HG03045 (cell line): ENCODE data around the gene C17orf50.
A peak's percentile ranks its signal among the peaks of the same experiment; 100 is the strongest.
"Not testable (repeated sequence)": the region's sequence is repeated elsewhere in the genome, so short reads cannot be mapped to it uniquely, and the experiment has no call there.

Source experiments
- ATAC-seq: cut with Tn5 transposase; IDR thresholded peaks from one replicate; pipeline ENCODE4 v1.9.1; 2021; ENCODE audit warnings: mild to moderate bottlenecking, moderate library complexity; ENCODE audit not compliant: unreplicated experiment

C17orf50 gene

DNA sequence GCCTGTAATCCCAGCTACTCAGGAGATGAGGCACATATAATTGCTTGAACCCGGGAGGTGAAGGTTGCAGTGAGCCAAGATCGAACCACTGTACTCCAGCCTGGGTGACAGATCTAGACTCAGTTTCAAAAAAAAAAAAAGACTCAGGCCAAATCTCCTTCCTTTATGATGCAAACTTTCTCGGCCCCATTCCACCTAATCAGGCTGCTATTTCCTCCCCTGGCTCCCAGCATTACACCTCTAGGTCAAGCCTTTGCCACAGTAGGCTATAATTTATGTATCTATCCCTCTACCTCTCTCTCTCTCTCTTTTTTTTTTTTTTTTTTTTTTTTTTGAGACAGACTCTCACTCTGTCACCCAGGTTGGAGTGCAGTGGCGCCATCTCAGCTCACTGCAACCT, 9.1 kb upstream of the C17orf50 start:
- not testable (repeated sequence) for ATAC-seq

DNA sequence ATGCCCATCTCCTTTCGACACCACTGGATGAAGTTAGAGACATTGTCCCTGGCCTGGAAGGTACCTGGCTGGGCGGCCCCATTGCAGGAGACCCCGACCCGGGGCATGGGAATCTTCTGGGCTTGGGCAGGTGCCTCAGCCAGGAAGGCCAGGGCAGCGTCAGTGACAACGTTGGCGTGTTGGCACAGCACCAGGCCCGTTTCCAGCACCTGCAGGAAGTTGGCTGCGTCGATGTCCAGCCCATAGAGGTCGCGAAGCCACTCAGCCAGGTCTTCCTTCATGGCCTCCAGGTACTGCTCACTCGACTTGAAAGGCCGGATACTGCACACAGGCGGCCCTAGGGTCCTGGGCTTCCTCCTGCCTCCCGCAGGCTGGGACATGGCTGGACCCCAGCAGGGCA, 8.2 kb upstream of the C17orf50 start:
- no peak for ATAC-seq

DNA sequence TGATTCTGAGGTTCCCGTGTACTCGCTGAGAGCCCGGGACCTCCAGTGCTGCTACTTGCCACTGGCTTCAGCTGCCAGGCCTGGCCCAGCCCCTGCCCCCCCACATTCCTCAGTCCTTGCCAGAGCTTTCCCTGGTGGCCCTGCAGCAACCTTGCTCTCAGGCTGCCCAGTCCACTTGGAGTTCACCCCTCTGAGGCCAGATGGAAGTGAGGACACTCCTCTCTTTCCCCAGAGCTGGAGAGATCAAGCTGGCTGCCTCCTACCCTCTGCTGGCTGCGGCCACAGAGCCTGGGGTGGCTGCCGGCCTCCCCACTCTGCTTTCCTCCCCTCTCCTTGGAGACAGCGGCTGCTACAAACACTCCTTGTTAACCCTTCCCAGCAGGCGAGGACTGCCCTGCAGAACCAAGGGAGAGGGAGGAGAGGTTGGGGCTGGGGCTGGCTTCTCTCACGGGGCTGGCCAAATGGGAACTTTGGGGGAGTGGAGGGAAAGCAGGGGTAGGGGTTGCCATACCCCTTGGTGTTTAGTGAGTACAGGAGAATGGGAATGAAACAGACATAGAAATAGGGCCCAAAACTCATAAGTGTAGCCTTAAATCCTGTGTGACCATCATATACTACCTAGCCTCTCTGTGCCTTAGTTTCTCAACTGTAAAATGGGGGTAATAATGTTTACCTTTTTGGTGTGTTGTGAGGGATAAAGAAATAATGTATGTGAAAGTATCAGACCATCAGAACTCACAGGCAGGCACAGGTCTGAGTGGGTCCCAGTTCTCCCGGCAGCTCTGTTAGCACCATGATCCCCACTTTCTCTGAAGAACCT, 7.5 kb upstream of the C17orf50 start, which contains the start of gene GAS2L2:
TSS of gene GAS2L2 (minus strand) at position 295 of the 820 bp plus-strand sequence. CDS start 389 bp downstream, outside the sequence.
- no peak for ATAC-seq

DNA sequence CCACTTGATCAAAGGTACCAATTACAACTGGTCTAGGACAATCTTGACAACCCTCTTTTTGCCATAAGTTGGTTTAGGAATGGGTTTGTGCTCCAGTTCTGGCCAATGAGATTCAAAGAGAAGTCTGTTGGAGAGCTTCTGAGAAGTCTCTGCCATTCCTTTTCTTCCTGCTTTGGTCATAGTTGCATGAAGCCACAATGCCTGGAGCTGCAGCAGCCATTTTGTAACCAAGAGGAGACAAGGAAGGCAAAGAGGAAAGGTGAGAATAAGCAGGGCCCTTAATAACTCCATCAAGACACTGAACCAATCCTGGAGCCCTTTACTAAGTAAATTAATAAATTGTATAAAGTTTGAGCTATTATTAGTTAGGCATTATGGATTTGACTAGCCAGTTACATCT, 3.4 kb upstream of the C17orf50 start:
- ATAC-seq: no peak

DNA sequence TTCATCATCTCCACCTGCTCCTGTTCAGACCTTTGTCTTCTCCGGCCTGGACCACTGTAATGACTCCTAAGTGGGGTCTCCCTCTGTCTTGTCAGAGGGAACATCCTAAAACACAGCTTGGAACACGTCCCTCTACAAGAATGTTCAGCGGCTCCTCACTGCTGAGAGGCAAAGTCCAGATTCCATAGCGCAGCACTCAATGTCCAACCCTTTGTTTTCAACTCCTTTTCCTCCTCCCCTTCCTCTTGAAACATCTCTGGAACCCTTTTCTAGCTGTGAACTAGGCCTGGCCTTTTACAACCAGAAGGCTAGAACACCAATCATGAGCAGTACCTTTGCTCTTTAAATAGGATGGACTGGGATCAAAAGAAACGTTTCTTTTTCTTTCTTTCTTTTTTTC, 914 bp downstream of the C17orf50 start:
- ATAC-seq: no peak

DNA sequence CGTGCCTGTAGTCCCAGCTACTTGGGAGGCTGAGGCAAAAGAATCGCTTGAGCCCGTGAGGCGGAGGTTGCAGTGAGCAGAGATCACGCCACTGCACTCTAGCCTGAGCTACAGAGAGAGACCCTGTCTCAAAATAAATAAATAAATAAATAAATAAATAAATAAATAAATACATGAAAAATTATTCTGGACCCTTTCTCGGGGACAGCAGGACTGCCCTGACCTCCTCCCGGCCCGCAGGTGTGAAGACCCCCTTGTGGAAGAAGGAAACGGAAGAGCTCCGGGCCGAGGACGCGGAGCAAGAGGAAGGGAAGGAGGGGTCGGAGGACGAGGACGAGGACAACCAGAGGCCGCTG, 3.1 kb downstream of the C17orf50 start:
- no peak for ATAC-seq

DNA sequence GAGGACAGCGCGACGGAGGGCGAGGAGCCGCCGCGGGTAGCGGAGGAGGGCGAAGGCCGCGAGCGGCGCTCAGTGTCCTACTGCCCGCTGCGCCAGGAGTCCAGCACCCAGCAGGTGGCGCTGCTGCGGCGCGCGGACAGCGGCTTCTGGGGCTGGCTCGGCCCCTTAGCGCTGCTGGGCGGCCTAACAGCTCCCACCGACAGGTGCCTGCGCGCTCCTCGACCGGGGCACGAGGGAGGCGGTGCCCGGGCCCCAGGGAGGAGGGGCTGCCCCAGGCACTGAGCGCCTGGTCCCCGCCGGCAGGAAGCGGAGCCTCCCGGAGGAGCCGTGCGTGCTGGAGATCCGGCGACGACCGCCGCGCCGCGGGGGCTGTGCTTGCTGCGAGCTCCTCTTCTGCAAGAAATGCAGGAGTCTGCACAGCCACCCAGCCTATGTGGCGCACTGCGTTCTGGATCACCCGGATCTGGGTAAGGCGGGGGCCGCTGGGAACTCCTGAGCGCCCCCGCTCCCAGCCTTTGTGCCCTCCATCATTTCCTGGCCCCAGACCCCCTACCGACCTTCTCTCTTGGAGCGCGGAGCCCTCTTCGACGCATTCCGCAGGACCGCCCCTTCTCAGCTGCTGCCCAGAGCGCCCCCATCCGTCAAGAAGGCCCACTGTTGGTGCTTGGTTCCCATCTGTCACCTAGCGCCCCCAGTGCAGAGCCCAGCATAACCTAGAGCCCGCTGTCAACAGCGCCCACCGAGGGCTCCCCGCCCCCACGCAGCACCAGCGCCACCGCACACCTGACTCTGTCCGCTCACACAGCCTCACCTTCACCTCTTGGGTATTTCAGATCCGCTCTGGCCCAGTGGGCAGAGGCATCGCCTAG, 3.7 kb downstream of the C17orf50 start:
- peak; percentile 86 for ATAC-seq

DNA sequence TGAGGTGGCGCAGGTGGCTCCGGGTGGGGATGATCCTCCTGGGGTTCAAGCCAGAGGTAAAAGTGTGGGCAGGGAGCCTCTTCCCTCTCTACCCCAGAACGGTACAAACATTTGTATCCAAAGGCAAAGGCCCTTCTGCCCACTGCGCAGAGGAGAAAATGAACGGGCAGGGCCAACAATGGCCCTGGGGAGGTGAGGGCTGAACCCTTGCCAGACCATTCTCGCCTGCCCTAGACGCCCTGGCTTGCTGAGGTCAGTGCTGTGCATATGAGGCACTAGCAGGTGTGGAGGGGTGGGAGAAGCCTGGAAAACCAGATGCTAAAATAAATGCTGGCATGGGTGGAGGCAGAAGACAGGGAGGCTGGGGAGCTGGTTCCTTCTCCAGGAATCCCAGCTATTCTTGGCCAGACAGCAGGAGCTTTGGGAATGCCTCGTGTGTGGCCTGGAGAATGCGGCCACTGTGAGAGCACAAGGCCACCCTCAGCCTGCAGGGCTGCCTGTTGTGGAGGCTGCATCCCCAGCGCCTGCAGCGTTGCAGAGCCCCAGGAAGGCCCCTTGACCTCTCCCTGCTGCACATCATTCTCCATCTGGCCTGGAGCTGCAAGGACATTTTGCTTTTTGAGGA, 4.5 kb downstream of the C17orf50 start:
- ATAC-seq: no peak

- ATAC-seq: no peak
Measured at GRCh38 chr17:35765756-35766488, 5.2 kb downstream of the C17orf50 start.

DNA sequence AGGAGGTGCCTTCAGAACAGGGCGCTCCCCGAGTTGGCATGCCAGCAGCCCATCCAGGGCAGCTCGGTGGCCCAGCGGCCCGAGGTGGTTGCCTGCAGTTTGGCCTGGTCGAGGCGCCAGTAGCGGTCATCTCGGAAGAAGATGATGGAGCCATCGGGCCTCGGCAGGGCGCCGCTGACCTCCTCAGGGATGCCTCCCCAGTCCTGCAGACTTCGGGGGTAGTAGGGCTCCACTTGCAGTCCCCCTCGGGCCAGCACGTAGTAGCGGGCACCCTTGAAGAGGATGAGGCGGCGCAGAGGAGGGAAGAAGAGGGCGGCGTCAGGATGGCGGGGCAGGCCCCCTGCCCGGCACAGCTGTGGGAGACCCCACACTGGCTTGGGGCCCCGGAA, 5.8 kb downstream of the C17orf50 start:
- ATAC-seq: no peak

DNA sequence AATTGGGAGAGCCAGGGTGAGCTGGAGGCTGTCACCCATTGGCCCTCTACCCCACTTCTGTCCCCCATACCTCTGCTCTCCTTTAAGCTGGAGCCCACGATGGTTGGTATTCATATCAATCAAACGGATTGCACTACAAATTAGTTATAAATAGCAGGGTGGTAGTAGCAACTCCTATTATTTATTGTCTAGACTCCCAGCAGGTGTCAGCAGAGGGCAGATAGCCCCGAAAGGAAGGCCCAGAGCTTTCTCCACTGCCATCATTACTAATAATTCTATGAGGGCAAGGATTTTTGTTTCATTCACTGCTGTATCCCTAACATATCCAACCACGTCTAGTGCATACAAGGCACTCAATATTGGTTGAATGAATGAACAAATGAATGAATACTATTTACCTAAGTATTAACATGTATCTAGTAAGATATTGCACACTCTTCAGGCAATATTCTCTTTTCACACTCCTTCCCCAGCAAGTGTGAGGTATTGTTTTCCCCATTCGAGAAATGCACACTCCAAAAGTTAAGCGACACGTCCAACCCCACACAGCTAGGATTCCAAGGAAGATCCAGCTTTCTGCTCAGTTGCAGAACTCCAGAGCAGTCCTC, 6.3 kb downstream of the C17orf50 start:
- no peak for ATAC-seq

- ATAC-seq: no peak
Measured at GRCh38 chr17:35768797-35769196, 8.1 kb downstream of the C17orf50 start.

DNA sequence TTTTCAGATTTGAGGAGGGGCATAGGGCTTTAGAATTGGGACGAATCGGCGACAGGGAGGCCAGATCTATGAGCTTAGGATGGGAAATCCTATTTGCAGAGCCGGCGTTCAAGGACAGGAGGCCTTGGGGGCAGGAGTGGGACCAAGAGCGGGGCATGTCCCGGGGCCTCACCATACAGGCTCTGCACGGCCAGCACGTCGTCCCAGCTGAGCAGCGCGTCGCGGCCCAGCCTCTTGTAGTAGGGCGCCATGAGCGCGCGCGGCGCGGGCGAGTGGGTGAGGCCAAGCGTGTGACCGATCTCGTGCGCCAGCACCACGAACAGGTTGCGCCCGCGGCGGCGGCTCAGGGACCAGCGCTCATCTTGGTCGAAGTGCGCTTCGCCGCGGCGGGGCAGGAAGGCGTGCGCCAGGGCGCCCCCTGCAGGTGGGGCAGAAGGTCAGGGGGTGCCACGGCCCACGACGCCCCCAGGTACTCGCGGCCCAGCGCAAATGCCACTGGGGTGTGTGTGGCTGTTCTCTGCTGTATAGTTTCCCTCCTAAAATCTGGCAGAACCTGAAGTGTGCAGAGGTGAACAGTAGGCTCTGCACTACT, 9.3 kb downstream of the C17orf50 start:
- no peak for ATAC-seq

DNA sequence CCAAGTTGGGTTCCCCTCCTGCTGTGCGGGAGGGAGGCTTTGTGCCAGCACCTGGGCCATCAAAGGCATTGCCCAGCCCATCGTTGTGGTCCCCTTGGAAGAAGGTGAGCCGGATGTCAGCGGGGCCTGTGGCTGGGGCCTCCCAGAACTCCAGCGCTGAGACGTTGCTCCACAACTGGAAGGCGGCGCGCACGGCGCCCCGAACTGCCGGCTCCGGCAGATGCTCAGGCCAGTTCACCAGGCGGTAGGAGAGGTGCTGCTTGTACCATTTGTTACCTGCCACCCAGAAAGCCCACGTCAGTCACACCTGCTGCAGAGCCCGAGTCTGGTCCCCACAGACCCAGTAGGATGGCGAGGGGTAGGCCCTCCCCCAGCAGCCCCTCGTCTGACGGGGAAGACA, 12.4 kb downstream of the C17orf50 start:
- ATAC-seq: no peak

DNA sequence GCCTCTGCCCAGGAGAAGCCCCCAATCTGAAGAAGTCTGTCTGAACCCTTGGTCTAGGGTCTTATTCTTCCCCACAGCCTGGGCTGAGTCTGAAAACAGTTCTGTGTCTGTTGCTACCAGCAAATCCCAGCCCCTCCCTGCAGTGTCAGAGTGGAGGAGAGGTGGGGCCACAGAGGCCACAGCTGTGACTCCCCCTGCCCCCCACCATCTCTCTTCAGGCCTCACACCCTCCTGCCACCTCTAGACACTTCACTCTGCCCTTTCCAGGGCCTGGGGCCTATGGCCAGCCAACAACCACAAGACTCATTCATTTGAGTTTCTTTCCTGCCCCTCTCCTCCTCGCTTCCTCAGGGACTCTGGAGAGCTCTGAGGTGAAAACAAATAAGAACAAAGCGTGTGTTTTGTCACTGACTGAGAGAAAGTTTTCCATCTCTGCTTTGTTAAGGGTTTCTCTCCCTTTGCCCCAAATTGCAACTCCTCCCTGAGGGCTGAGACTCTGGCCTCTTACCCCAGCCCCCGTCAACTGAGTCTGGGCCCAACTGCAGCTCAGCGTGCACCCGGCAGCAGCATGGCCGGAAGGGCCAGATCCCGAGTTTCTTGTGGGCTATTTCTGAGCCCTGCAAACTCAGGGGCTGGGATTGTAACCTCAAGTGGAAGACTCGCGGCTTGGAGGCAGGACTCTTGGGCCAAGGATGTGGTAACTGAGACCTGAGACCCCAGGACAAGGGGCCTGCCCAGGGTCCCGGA, 13.2 kb downstream of the C17orf50 start:
- no peak for ATAC-seq

GRCh38 chr17:35774499-35774898, 13.8 kb downstream of the C17orf50 start:
- no peak for ATAC-seq

DNA sequence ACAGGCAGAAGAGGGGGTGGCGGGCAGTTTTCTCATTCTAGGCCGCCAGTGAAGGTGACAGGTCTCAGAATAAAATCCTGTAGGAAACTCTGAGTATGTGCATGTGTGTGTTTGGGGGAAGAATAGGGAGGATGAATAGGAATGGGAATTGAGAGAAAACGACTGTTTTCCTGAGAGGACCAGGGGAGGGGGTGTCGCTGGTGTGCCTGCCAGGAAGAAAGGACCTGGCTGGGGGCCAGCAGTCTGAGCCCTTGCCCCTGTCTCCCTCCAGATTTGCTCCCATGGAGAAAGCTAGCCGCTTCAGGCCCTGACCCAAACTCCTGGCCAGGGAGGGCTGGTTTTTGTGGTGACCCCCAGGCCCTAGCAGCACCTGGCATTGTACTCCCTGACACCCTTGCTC, 14.4 kb downstream of the C17orf50 start:
- ATAC-seq: no peak

GRCh38 chr17:35775583-35775982, 14.9 kb downstream of the C17orf50 start:
- ATAC-seq: no peak

- ATAC-seq: no peak
Measured at GRCh38 chr17:35778641-35779196, 18.0 kb downstream of the C17orf50 start.
